ENCODE results near the gene TRIM44.

Gene TRIM44

GRCh38 chr11:35796562-35796961, 134.0 kb downstream of the TRIM44 start:
- Mint-ChIP-seq H3K36me3 (ENCODE audit: low read depth) (peaks cover 4% of the 10 kb centered on the region), H3K27me3 (ENCODE audit: low read depth) (no peaks in the 10 kb centered on the region), H3K9me3 (no peaks in the 10 kb centered on the region), H3K27ac (no peak overlapping the region), H3K4me1 (ENCODE audit: low read depth) (peaks cover 18% of the 10 kb centered on the region), H3K4me3 (no peak overlapping the region)
- no peak for DNase-seq (ENCODE audit: low spot score)

- Mint-ChIP-seq H3K36me3 (ENCODE audit: low read depth) (peaks cover 4% of the 10 kb centered on the region), H3K27ac (no peak overlapping the region), H3K27me3 (ENCODE audit: low read depth) (no peaks in the 10 kb centered on the region), H3K4me3 (no peak overlapping the region), H3K4me1 (ENCODE audit: low read depth) (peaks cover 18% of the 10 kb centered on the region), H3K9me3 (no peaks in the 10 kb centered on the region)
- DNase-seq (ENCODE audit: low spot score): no peak
Measured at GRCh38 chr11:35798423-35798822, 135.8 kb downstream of the TRIM44 start.

DNA sequence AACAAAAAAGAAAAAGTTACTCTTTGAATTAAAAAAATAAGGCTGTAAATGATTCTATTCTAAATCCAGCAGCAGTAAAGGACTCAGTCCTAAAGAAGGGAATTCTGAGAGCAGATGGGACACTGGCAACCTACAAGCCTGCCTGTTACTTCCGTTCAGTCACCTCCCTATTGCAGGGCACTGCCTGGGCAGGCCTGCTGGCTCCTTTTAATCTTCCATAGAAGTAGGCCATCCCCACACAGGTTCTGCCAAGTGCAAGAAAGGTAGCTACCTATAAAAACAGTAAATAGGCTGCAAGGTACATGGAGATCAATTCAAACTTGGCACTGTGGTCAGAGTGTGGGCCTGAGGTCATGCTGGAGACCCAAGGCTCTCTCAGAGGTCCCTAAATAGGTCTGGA, 136.4 kb downstream of the TRIM44 start:
- H3K4me3 Mint-ChIP-seq: no peak overlapping the region
- no peak overlapping the region for H3K27ac Mint-ChIP-seq
- peaks cover 4% of the 10 kb centered on the region for H3K36me3 Mint-ChIP-seq (ENCODE audit: low read depth)
- no peaks in the 10 kb centered on the region for H3K27me3 Mint-ChIP-seq (ENCODE audit: low read depth)
- no peak for DNase-seq (ENCODE audit: low spot score)
- no peaks in the 10 kb centered on the region for H3K9me3 Mint-ChIP-seq
- peaks cover 18% of the 10 kb centered on the region for H3K4me1 Mint-ChIP-seq (ENCODE audit: low read depth)

DNA sequence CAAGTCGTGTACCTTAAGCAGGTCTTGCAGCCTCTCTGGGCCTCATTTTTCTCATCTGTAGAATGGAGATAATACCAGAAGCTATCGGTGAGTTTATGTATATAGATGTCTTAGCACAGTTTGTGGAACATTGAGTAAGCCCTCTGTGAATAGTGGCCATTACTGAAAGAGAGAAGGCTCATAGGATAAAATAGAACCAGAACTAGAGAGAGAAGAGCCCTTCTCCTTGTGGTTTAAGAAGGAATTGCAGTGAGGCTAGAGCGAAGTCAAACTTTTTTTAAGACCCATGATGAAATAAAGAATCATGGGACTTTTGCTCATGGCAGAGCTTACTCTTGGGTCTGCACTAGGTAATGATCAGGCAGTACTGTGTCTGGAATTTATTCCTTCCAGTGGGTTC, 137.1 kb downstream of the TRIM44 start:
- Mint-ChIP-seq H3K4me1 (ENCODE audit: low read depth) (peaks cover 18% of the 10 kb centered on the region), H3K4me3 (no peak overlapping the region), H3K27me3 (ENCODE audit: low read depth) (no peaks in the 10 kb centered on the region), H3K36me3 (ENCODE audit: low read depth) (peaks cover 4% of the 10 kb centered on the region), H3K9me3 (no peaks in the 10 kb centered on the region), H3K27ac (no peak overlapping the region)
- no peak for DNase-seq (ENCODE audit: low spot score)

DNA sequence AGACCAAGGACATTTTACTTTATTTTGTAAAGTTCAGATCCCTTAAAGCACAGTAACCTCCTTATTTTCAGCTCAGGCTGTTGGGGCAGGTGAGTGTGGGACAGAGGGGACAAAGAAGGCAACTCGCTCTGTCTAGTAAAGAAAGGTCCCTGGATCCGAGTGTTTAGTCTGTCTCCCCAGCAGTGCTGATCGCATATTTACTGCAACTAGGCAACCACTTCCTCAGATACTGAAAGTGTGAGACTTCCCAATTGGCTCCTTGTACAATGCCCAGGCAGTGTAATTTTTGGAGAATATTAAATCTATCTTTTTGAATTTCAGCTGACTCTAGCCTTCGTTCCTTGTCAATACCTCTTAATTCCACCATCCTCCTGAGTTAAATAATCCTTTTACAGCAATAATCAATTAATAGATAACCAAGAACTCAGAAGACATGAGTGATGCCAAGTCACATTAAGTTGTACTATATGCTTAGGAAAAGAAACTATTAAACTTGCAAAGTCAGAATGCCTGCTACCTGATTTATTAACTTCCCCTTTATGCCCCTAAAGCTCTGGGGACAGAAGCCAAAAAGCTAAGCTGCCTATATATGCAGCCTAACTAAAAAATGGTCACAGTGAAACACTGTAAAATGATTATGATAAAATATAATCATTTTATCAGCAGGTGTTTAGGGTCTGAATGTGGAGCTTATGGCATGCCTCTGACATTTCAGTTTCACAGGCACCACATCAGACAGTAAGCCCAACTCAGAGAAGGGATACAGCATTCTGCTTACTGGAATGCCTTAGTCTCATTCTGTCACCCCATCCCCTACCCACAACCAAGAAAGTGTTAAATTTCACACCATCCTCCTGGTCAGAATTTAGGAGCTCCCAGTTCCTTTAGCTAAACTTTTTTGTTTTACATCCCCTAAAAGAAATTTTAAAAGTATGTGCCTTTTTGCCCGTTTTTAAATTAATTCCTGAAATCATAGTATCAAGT, 138.7 kb downstream of the TRIM44 start:
- no peaks in the 10 kb centered on the region for H3K9me3 Mint-ChIP-seq
- H3K27ac Mint-ChIP-seq: no peak overlapping the region
- peaks cover 4% of the 10 kb centered on the region for H3K36me3 Mint-ChIP-seq (ENCODE audit: low read depth)
- peaks cover 13% of the 10 kb centered on the region for H3K4me1 Mint-ChIP-seq (ENCODE audit: low read depth)
- H3K27me3 Mint-ChIP-seq (ENCODE audit: low read depth): no peaks in the 10 kb centered on the region
- no peak overlapping the region for H3K4me3 Mint-ChIP-seq
- DNase-seq (ENCODE audit: low spot score): no peak

GRCh38 chr11:35802221-35802620, 139.6 kb downstream of the TRIM44 start:
- no peak for DNase-seq (ENCODE audit: low spot score)
- H3K36me3 Mint-ChIP-seq (ENCODE audit: low read depth): peaks cover 4% of the 10 kb centered on the region
- H3K4me1 Mint-ChIP-seq (ENCODE audit: low read depth): peaks cover 4% of the 10 kb centered on the region
- H3K4me3 Mint-ChIP-seq: no peak overlapping the region
- no peak overlapping the region for H3K27ac Mint-ChIP-seq
- H3K9me3 Mint-ChIP-seq: no peaks in the 10 kb centered on the region
- H3K27me3 Mint-ChIP-seq (ENCODE audit: low read depth): no peaks in the 10 kb centered on the region

GRCh38 chr11:35802672-35803071, 140.1 kb downstream of the TRIM44 start:
- H3K27ac Mint-ChIP-seq: no peak overlapping the region
- H3K27me3 Mint-ChIP-seq (ENCODE audit: low read depth): no peaks in the 10 kb centered on the region
- H3K4me1 Mint-ChIP-seq (ENCODE audit: low read depth): peaks cover 4% of the 10 kb centered on the region
- peaks cover 4% of the 10 kb centered on the region for H3K36me3 Mint-ChIP-seq (ENCODE audit: low read depth)
- no peak overlapping the region for H3K4me3 Mint-ChIP-seq
- no peak for DNase-seq (ENCODE audit: low spot score)
- H3K9me3 Mint-ChIP-seq: no peaks in the 10 kb centered on the region

DNA sequence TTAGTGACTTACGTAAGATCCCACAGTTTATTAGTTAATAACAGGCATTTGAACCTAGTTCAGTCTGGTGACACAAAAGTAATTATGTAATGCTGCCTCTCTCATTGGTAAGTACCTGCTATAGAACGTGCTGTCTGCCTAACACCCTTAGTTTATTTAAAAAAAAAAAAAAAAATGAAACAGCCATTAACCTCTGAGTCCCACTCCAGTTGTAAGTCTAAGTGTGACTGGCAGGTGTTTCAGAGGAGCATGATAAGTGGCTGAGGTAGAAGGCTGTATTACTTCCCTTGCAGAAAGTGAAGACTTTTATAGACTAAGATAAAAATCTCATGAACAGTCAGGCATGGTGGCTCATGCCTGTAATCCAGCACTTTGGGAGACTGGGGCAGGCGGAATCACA, 140.5 kb downstream of the TRIM44 start:
- Mint-ChIP-seq H3K9me3 (no peaks in the 10 kb centered on the region), H3K36me3 (ENCODE audit: low read depth) (peaks cover 4% of the 10 kb centered on the region), H3K4me3 (no peak overlapping the region), H3K4me1 (ENCODE audit: low read depth) (peaks cover 4% of the 10 kb centered on the region), H3K27ac (no peak overlapping the region), H3K27me3 (ENCODE audit: low read depth) (no peaks in the 10 kb centered on the region)
- no peak for DNase-seq (ENCODE audit: low spot score)

GRCh38 chr11:35804451-35805040, 142.0 kb downstream of the TRIM44 start:
- Mint-ChIP-seq H3K4me3 (no peak overlapping the region), H3K27me3 (ENCODE audit: low read depth) (no peaks in the 10 kb centered on the region), H3K4me1 (ENCODE audit: low read depth) (peaks cover 4% of the 10 kb centered on the region), H3K27ac (no peak overlapping the region), H3K36me3 (ENCODE audit: low read depth) (peaks cover 4% of the 10 kb centered on the region), H3K9me3 (no peaks in the 10 kb centered on the region)
- no peak for DNase-seq (ENCODE audit: low spot score)

DNA sequence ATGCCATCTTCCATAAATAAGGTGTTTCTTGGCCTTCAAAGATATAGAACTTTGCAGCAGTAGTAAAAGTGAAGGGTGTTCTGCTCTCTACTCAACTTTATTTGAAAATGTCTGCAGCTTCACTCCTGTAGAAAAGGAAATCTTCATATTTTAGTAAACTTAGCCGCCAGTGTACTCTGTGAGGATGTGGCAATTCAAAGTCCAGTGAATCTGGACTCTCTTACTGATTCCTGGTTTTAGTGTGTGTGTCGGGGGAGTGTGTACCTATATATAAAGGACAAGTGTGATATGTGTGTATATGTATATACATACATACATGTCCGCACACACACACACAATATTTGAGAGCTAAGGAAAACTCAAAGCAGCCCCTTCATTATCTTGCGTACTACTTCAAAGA, 147.0 kb downstream of the TRIM44 start:
- Mint-ChIP-seq H3K36me3 (ENCODE audit: low read depth) (no peaks in the 10 kb centered on the region), H3K27me3 (ENCODE audit: low read depth) (no peaks in the 10 kb centered on the region), H3K4me1 (ENCODE audit: low read depth) (no peaks in the 10 kb centered on the region), H3K9me3 (no peaks in the 10 kb centered on the region), H3K4me3 (no peak overlapping the region), H3K27ac (no peak overlapping the region)
- no peak for DNase-seq (ENCODE audit: low spot score)

DNA sequence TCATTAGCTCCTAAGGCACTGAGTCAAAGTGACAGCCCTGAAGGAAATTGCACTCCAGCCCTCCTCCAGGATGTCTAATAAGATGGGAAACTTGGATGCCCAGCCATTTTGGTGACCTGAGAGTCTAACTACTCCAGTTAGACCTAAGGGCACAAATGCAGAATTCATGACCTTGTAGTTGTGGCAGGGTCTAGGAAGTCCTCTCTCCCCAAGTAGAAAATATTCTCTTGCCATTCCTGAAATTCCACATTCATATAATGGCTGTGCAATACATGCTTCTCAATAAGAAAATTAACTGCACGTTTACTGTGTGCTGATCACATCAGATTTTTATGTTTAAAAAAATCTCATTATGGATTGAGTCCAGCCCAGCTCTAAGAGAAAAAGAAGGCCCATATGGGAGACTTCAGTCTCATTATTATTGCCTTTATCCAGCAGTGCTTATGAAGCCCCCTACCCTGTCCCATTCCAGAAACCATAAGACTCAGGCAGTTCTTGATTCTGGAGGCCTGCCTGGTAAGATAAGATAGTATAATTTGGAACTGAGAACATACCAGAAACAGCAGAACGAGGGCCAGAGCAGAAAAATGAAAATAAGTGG, 147.6 kb downstream of the TRIM44 start:
- Mint-ChIP-seq H3K9me3 (no peaks in the 10 kb centered on the region), H3K36me3 (ENCODE audit: low read depth) (no peaks in the 10 kb centered on the region), H3K4me1 (ENCODE audit: low read depth) (no peaks in the 10 kb centered on the region), H3K27me3 (ENCODE audit: low read depth) (no peaks in the 10 kb centered on the region), H3K27ac (no peak overlapping the region), H3K4me3 (no peak overlapping the region)
- DNase-seq (ENCODE audit: low spot score): no peak

DNA sequence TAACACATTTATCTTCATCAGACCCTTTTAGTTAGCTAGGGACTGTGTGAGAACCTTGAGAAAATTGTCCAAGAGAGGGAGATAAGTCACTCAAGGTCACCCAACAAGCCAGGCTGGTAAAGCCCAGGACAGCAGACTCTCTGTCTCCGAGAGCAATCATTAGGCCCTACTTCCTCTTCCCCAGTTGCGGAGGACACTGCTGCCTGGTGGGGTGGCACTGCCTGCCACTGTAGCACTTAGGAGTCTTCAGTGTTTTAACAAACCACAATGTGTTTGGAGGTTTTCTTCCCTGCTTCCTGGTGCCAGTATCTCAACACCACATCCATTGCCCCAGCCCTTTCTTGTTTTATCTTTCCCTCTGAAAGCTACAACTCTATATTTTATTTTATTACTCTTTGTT, 149.2 kb downstream of the TRIM44 start:
- Mint-ChIP-seq H3K9me3 (no peaks in the 10 kb centered on the region), H3K4me3 (no peak overlapping the region), H3K4me1 (ENCODE audit: low read depth) (no peaks in the 10 kb centered on the region), H3K27me3 (ENCODE audit: low read depth) (no peaks in the 10 kb centered on the region), H3K36me3 (ENCODE audit: low read depth) (no peaks in the 10 kb centered on the region), H3K27ac (no peak overlapping the region)
- no peak for DNase-seq (ENCODE audit: low spot score)

GRCh38 chr11:35812828-35813227, 150.3 kb downstream of the TRIM44 start:
- H3K9me3 Mint-ChIP-seq: no peaks in the 10 kb centered on the region
- no peaks in the 10 kb centered on the region for H3K36me3 Mint-ChIP-seq (ENCODE audit: low read depth)
- no peak overlapping the region for H3K27ac Mint-ChIP-seq
- H3K4me1 Mint-ChIP-seq (ENCODE audit: low read depth): no peaks in the 10 kb centered on the region
- no peaks in the 10 kb centered on the region for H3K27me3 Mint-ChIP-seq (ENCODE audit: low read depth)
- DNase-seq (ENCODE audit: low spot score): no peak
- H3K4me3 Mint-ChIP-seq: no peak overlapping the region

- DNase-seq (ENCODE audit: low spot score): no peak
- H3K27ac Mint-ChIP-seq: no peak overlapping the region
- no peaks in the 10 kb centered on the region for H3K9me3 Mint-ChIP-seq
- no peaks in the 10 kb centered on the region for H3K4me1 Mint-ChIP-seq (ENCODE audit: low read depth)
- H3K36me3 Mint-ChIP-seq (ENCODE audit: low read depth): no peaks in the 10 kb centered on the region
- H3K27me3 Mint-ChIP-seq (ENCODE audit: low read depth): no peaks in the 10 kb centered on the region
- no peak overlapping the region for H3K4me3 Mint-ChIP-seq
Measured at GRCh38 chr11:35814081-35814695, 151.6 kb downstream of the TRIM44 start.

Data from T-helper 2 cell treated with Interferon-gamma antibody and Interleukin-4, amounts not matched to agents 5 μg/mL and 100 μg/mL, for 36 hours (primary cell).